ENCODE data around the gene ATP13A3. TPM values are rescaled to one million over a fixed set of nuclear protein-coding genes. Genes with fewer than 3 reads are reported as not detected.

The ATP13A3 gene
- total and polyA plus RNA-seq, 2 of the 4 experiments (the other 2 are of a cell fraction) = 48.1 to 154 TPM

- TF ChIP-seq MXI1 (IDR thresholded peaks at IDR 0.05; ENCODE audit: borderline replicate concordance, low read depth, low read length) = no peak
Observed at GRCh38 chr3:194505791-194506415, 19.1 kb upstream of the ATP13A3 start (continued).

GRCh38 chr3:194504861-194505260, 18.1 kb upstream of the ATP13A3 start:
- Histone ChIP-seq H3K18ac (ENCODE audit: low read depth, low read length) (0 out of 2 replicates have a peak overlapping the region, but pooled peaks have one; percentile 1), H2BK20ac (ENCODE audit: low read depth, low read length) (peak overlapping the region; percentile 70), H3K23ac (ENCODE audit: low read depth, low read length) (no peak overlapping the region), H2AK5ac (ENCODE audit: low read depth, low read length) (peak overlapping the region; percentile 51; the same call in 1 of the 2 replicates), H3K79me1 (ENCODE audit: low read depth in 1 of 2, low read length in 2 of 2) (peaks cover 0 to 5% of the 10 kb centered on the region in 2 experiments; a peak in 1 of 4 replicates), H3K56ac (ENCODE audit: extremely low read depth, insufficient read depth, low read length) (no peak overlapping the region), H3K4ac (ENCODE audit: low read depth, low read length) (peak overlapping the region; percentile 58; the same call in 1 of the 2 replicates), H3K27ac (ENCODE audit: insufficient read depth, low read length) (no peak overlapping the region), H3K4me1 (ENCODE audit: control insufficient read depth, insufficient read depth, low read length) (peaks cover 14% of the 10 kb centered on the region), H2AFZ (replicated peaks; ENCODE audit: low read length, poor library complexity) (no peak overlapping the region), H3K4me2 (ENCODE audit: low read depth, low read length) (no peak overlapping the region), H3K36me3 (ENCODE audit: control insufficient read depth, insufficient read depth, low read length) (no peaks in the 10 kb centered on the region), H3K9ac (ENCODE audit: low read depth, low read length) (no peak overlapping the region), H4K91ac (ENCODE audit: insufficient read depth, low read depth, low read length) (peak overlapping the region; percentile 29), H3K9me1 (ENCODE audit: insufficient read depth, low read length) (peaks cover 12% of the 10 kb centered on the region; the same call in 1 of the 2 replicates), H2AK9ac (replicated peaks; ENCODE audit: low read depth, low read length, poor library complexity) (no peak overlapping the region), H3K9me3 (ENCODE audit: control insufficient read depth, insufficient read depth, low read length) (no peaks in the 10 kb centered on the region), H4K5ac (ENCODE audit: low read depth, low read length) (no peak overlapping the region), H3K27me3 (ENCODE audit: control insufficient read depth, insufficient read depth, low read length) (no peaks in the 10 kb centered on the region), H3K14ac (replicated peaks; ENCODE audit: low read depth, low read length) (no peak overlapping the region; the same call in 1 of the 2 replicates), H4K8ac (ENCODE audit: low read depth in 2 of 2, low read length in 2 of 2) (no peak overlapping the region; a peak in 1 of 4 replicates), H2BK5ac (ENCODE audit: low read depth, low read length, poor library complexity, severe bottlenecking) (no peak overlapping the region), H2BK15ac (ENCODE audit: low read depth, low read length) (peak overlapping the region; percentile 26; the same call in 1 of the 3 replicates), H3K4me3 (ENCODE audit: insufficient read depth, low read depth, low read length) (no peak overlapping the region), H4K20me1 (ENCODE audit: insufficient read depth, low read length) (no peaks in the 10 kb centered on the region), H2BK120ac (ENCODE audit: low read depth, low read length) (peak overlapping the region; percentile 83)
- no TSS peak for BruUV-seq (replicated peaks)
- CTCF ChIA-PET = interaction anchor here (0.6 kb wide), 1 partner anchor 19 kb away, joined by 4 read pairs; no protein-coding TSS in a partner anchor
- no CpG with 5 or more reads among the region's 7 CpGs for WGBS, 2 experiments (ENCODE audit: extremely low coverage in 2 of 2, insufficient read length in 1 of 2)
- dilution Hi-C loops (cut with HindIII; ENCODE audit: low sequenced_read_pairs, unreplicated experiment) = no loop called here
- intact Hi-C loops (cut with micrococcal nuclease) = loop anchor here (2.0 kb wide), 1 partner anchor 14 kb away; no protein-coding TSS in a partner anchor
- ATAC-seq (ENCODE audit: low read depth) (no peak), DNase-seq (no peak)
- in situ Hi-C loops (cut with MboI; ENCODE audit: low sequenced_read_pairs) = no loop called here
- POLR2A ChIA-PET (ENCODE audit: unreplicated experiment) = no interaction called here
- TF ChIP-seq RCOR1 (IDR thresholded peaks at IDR 0.05; ENCODE audit: insufficient replicate concordance, low read length) (no peak), SMC3 (IDR thresholded peaks at IDR 0.05; ENCODE audit: low read depth, low read length) (no peak), BHLHE40 (IDR thresholded peaks at IDR 0.05; ENCODE audit: low read depth, low read length) (no peak), RFX5 (IDR thresholded peaks at IDR 0.05; ENCODE audit: low read depth, low read length) (no peak), FOS (IDR thresholded peaks at IDR 0.05; ENCODE audit: low read depth, low read length) (no peak), MAFK (IDR thresholded peaks at IDR 0.05; ENCODE audit: low read depth, low read length) (no peak), MXI1 (IDR thresholded peaks at IDR 0.05; ENCODE audit: borderline replicate concordance, low read depth, low read length) (no peak), POLR2A (IDR thresholded peaks at IDR 0.05; ENCODE audit: low read depth, low read length) (no peak), NFE2L2 (IDR thresholded peaks at IDR 0.05; ENCODE audit: low read depth, low read length) (no peak), CHD1 (IDR thresholded peaks at IDR 0.05; ENCODE audit: low read depth, low read length) (no peak), RAD21 (IDR thresholded peaks at IDR 0.05; ENCODE audit: low read length) (no peak), ELK1 (IDR thresholded peaks at IDR 0.05; ENCODE audit: borderline replicate concordance, low read depth, low read length) (no peak)

Measured in IMR-90 (cell line).